ENCODE results near the gene MAPT.

- TF ChIP-seq CTCF (IDR thresholded peaks at IDR 0.05) (no peak), POLR2A (IDR thresholded peaks at IDR 0.05) (no peak)
Observed at GRCh38 chr17:46035112-46035818, 140.9 kb downstream of the MAPT start.
